8988T (cell line): Measurements from ENCODE around the gene DIP2A.
"Not testable (repeated sequence)": the region's sequence is repeated elsewhere in the genome, so short reads cannot be mapped to it uniquely, and the experiment has no call there.

ENCODE experiments used
- DNase-seq: peaks from one replicate; pipeline ENCODE4 v3.0.0; 2011

The DIP2A gene

DNA sequence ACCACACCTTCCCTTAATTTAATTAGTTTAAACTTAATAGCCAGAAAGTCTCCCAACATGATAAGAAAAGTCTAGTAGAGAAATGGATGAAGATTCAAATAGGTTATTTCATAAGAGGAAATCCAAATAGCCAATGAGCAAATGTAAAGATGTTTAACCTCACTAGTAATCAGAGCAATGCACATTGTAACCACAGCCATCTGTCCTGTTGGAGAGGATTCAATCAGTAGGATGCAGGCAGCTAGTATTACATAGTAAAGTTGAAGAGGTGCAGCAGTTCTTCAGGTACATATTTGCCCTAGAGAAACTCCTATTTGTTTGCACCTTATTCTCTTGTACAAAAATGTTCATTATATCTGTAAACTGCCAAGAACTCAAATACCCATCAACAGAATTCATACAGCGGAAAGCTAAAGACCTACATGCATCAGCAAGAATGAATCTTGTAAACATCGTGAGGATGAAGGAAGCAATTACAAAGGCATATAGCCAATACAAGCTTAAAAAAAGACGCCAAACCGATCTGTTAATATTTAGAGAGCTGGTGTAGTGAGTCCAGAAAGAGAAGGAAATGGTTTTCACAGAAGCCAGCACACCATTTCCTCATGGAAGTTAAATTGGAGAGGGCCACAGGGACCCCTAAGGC lies 27.9 kb downstream of the DIP2A start:
- no peak for DNase-seq

DNA sequence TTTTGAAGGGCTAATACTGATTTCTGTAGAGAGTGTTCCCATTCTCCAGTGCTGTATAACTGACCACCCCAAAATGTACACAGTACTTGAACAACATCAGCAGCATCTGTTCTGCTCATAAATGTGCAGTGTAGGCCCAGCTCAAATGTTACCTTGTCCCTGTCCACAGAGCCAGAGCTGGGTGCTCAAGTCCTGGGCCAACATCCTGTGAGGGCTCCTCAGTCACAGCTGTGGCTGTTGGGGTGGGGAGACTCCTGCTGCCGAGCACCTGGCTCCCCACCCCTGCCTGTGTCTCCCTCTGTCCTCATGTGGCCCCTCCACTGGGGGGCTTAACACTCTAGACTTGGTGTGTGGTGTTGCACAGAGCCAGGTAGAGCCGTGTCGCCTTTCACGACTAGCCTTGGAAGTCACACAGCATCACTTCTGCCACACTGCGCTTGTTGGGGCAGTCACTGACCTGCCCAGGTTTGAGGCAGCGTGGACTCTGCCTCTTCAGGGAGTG lies 30.5 kb downstream of the DIP2A start:
- no peak for DNase-seq

DNA sequence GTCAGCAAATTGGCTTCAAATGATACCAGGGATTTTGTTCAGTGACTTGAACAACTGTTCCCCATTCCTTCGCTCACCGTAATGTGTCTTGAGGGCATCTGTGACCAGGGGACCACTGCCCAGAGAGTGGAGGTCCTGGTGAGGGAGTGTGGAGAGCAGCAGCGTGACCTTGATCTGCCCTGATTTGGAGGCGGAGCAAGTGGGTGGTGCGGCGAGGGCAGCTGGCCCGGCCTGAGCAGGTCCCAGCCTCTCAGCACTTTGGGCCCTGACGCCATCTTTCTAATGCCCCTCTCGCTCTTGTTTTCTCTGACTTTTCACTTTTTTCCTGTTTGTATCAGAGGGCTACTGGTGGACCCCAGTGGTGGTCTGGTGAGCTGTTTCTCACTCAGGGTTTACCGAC lies 31.1 kb downstream of the DIP2A start:
- no peak for DNase-seq

DNA sequence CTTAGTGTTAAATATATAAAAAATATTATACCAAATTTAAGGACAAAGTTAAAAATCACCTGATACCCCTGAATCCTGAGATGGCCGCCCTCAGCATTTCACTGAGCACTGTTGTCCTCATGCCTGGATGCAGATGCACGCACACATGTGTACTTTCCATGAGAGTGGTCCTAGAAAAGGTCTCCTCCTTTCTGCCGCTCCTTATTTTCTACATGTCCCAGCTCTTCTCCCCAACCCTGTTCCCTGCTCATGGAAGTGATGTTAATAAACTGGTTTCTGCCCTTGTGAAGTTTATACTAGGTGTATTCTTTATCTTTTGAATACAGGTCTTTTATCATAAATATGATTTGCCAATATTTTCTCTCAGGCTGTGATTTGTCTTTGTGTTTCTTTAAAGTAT lies 32.9 kb downstream of the DIP2A start:
- no peak for DNase-seq

DNA sequence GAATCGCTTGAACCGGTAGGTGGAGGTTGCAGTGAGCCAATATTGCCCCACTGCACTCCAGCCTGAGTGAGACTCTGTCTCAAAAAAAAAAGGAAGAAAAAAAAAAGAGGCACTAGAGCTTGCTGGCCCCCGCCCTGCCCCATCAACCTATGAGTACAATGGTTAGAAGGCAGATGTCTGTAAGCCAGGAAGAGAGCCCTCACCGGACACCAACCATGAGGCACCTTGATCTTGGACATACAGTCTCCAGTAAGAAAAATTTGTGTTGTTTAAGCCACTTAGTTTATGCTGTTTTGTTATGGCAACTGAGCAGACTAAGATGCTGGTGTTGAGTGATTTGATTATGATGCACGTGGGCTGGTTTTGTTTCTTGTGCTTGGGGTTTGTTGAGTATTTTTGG lies 34.2 kb downstream of the DIP2A start:
- DNase-seq, result no peak

DNA sequence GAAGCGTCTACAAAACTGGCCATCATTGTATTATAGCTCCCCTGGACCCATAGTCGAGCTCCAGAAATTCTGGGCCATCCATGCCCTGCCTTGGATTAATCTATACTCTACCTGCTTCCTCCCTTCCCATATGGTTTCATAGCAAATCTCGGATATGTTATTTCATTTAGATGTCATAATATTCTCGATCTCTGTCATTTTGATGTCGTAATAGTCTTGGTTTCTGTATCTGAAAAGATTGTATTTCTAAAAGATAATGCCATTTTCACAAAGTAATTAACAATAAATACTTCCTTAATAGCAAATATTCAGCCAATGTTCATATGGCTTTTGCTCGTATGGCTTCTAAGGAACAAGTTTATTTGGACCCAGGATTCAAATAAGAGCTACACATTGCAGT lies 35.1 kb downstream of the DIP2A start:
- DNase-seq, result no peak

DNA sequence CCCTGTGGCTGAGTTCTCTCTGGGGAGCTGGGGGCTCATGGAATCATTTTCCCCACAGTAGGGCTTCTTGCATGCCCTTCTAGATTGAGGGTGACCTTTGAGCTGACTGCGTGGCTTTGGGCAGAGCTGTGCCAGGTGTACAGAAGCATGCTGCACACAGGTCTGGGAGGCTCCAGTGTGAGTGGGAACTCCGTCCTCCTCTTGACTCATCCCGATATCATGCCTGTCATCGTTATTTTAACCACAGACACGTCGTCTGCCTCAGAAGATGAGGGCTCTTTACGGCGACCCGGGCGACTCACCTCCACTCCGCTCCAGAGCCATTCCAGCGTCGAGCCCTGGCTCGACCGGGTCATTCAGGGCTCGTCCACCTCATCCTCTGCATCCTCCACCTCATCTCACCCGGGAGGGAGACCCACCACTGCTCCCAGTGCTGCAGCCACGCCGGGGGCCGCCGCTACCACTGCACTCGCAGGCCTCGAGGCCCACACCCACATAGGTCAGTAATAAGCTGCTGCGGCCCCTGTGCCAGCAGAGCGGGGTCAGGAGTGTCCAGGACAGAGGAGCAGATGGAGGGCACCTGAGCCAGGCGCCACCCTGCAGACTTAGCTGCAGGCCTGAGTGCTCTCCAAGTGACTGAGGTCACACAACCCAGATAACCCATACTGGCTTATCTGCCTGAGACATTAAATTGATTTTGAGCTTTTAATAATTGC lies 39.8 kb downstream of the DIP2A start:
- no peak for DNase-seq

DNA sequence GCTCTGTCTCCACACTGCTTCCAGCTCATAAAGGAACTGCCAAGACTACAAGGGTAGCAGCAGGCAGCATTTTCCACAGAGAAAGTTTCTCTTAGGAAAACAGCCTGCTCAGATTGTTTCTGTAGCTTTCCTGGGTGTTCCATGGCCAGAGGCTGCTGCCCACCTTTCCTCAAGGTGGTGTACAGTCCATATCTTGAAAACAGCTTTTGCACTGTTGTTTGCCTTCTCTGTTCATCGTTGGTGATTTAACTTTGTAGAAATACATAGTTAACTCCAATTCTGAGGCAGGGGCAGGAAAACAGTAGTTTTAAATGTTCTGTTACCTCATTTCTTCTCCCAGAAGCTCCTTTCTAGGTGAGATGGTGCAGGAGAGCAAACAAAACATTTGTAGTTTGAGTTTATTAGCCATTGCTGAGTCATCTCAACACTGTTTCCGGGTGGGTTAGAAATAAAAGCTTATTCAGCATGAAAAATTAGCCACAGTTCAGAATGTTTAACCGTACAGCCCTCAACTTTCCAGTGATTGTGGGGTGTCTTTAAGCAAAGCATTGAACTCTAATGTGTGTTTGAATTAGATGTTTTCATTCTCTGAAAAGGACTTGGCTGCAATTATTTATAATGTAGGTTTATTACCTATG lies 41.7 kb downstream of the DIP2A start:
- DNase-seq, result no peak

DNA sequence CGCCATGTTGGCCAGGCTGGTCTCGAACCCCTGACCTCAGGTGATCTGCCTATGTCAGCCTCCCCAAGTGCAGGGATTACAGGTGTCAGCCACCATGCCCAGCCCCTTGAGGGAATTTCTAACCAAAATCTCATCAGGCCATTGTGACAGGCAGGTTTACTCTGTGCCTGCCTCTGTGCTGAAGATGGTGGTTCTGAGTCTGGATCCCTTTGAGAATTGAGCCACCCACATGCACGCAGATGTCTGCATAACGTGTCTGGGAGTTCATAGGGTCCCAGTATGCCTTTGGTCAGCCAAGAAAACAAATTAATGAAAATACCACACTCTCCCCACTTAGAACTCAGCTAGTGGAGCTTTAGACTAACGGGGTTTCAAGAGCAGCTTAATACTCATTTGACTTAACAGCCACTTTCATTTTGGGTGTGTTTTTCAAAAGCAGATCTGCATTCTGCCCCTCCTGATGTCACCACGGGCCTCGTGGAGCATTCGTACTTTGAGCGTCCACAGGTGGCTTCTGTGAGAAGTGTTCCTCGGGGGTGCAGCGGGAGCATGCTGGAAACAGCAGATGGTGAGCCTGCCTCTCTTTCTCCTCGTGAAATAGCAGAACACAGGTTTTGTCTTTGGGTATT lies 45.3 kb downstream of the DIP2A start:
- no peak for DNase-seq

DNA sequence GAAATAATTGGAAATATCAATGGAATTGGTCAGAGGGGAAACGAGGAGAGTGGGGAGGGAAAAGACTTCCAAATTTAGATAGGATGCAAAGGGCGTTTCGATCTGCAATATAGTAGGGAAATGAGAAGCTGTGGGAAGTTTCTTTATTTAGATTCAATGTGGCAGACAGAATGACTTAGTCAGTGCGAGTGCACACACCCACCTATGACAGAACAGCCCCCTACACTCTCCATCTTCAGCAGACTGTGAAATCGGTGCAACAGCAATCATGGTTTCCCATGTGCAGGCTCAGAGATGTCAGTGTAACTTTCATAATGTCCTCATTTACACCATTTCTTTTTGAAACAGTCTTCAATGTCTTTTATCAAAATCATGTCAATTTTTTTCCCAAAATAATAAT lies 46.0 kb downstream of the DIP2A start:
- no peak for DNase-seq

DNA sequence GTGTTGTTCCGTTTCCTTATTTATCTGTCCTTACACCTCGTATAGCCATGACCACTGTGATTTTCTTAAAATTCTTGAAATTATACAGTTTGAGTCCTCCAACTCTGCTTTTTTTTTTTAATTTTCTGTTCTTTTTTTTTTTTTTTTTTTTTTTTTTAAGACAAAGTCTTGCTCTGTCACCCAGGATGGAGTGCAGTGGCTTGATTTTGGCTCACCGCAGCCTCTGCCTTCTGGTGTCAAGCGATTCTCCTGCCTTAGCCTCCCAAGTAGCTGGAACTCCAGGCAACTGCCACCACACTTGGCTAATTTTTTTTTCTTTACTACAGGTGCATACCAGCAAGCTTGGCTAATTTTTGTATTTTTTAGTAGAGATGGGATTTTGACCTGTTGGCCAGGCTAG lies 48.9 kb downstream of the DIP2A start:
- no peak for DNase-seq

DNA sequence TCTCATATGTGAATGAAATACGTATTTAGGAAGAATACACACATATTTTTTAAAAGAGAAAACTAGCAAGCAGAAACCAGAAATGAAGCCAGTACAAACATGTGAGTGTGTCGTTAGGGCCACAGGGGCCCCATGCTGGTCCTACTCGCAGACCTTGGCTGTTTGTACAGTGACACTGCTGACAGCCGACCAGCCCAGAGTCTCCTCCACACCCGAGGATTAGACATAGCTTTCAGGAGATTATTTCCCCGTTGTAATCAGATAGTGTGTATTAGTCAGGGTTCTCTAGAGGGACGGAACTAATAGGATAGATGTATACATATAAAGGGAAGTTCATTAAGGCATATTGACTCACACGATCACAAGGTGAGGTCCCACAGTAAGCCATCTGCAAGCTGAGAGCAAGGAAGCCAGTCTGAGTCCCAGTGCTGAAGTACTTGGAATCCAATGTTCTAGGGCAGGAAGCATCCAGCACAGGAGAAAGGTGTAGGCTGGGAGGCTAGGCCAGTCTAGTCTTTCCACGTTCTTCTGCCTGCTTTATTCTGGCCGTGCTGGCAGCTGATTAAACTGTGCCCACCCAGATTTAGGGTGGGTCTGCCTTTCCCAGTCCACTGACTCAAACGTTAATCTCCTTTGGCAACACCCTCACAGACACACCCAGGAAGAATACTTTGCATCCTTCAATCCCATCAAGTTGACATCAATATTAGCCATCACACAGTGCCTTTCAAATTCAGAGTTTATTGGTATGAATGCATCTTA lies 51.2 kb downstream of the DIP2A start:
- DNase-seq, result no peak

DNA sequence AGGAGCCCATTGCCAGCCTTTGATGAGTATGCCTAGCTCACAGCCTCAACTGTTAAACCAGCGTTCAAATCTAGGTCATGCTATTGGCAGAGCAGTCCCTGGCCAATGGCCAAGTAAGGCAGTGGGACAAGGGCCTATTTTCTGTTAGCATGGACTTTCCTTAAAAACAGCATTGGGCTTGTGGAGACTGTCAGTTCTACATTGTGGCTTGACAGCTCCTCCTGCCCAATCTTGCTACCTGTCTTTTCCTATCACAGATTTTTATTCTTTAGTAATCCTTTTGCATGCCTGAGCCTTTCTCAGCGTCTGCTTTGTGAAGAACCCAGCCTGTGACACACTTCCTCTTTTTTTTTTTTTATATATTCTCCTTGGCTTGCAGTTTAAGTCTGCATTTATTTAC lies 56.4 kb downstream of the DIP2A start:
- DNase-seq, result no peak

DNA sequence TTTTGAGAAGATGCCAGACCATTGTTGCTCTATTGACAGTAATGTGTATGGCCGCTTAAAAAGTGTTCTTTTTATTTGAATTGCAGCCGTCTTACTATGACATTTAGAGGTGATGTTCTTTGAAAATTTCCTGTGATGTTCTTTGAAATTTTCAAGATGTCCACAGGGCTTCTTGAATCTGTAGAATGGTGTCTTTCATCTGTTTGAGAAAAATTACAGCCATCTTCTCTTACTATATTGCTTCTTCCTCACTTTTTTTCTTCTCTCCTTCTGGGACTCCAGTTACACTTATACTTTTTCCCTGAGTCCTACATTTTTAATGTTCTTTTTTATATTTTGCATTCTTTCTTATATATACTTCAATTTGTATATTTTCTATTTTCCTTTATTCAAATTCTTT lies 57.4 kb downstream of the DIP2A start:
- DNase-seq, result no peak

DNA sequence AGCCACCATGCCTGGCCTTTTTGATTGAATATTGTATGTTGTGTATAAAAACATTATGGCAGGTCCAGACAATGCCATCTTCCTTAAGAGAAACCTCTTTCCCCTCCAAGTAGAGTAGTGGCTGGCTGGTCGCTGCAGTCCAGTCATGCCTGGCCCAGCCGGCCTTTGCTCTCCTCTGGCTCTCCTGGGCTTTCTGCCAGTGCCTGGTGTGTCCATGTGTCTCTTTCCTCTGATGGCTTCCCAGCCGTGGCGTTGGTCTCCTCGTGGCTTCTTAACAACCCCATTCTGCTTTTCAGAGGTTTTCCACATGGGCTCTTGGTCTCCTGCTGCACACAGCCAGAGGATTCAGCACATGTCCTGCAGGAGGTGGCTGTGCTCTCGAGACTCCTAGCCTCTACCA lies 58.7 kb downstream of the DIP2A start:
- no peak for DNase-seq

DNA sequence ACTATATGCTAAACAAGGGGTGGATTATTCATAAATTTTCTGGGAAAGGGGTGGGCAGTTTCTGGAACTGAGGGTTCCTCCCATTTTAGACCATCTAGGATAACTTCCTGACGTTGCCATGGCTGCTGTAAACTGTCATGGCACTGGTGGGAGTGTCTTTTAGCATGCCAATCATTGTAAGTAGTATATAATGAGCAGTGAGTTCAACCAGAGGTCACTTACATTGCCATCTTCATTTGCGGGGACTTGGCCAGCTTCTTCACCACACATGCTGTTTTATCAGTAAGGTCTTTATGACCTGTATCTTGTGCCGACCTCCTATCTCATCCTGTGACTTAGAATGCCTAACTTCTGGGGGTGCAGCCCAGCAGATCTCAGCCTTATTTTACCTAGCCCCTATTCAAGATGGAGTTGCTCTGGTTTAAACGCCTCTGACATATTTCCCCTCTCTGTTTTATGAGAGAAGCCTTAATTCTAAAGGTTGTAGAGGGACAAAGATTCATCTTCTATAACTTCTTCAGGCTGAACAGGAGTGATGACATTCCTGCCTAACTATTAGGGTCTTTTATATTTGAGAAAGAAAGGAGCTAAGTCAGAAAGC lies 60.4 kb downstream of the DIP2A start:
- no peak for DNase-seq

DNA sequence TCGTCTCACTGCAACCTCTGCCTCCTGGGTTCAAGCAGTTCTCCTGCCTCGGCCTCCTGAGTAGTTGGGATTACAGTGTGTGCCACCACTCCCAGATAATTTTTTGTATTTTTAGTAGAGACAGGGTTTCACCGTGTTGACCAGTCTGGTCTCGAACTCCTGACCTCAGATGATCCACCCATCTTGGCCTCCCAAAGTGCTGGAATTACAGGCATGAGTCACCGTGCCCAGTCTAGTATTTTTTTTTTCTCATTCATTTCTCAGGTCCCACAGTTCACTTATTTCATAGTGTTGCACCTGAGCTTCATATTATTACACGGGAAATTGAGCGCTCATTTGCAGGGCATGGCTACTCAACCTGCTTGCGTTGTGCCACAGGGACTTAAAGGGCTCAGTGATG lies 68.7 kb downstream of the DIP2A start:
- not testable (repeated sequence) for DNase-seq

DNA sequence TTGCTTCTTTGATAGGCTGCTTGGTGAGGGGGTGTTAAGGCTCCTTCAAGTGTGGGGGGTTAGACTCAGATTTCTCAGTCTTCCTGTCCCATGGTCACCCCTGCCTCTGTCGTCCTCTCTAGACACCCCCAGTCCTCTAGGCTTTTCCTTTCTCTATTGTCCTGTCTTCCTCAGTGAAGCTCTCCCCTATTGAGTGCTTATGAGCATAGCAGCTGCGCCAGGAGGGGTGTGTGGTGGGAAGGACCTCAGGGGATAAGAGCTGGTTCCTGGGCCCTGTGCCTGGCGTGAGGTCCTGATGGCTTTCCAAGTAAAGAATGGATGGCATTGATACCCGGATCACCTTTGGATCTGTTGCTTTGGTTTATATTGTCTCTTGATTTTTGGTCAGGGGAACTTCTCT lies 69.1 kb downstream of the DIP2A start:
- DNase-seq, result no peak

DNA sequence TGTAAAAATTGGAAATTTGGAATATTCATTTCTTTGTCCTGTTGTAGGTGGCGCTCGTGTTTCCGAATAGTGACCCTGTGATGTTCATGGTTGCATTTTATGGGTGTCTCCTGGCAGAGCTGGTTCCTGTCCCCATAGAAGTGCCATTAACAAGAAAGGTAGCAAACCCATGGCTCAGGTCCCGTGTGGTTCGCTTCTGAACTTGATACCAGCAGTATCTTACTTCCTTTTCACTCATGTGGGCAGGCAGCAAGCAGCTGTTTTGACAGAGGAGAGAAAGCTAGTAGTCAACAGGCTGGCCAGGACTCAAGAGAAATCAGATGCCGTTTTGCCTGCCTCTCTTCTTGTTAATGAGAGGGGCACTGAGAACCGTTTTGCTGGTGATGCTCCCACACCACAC lies 73.4 kb downstream of the DIP2A start:
- DNase-seq, result no peak

DNA sequence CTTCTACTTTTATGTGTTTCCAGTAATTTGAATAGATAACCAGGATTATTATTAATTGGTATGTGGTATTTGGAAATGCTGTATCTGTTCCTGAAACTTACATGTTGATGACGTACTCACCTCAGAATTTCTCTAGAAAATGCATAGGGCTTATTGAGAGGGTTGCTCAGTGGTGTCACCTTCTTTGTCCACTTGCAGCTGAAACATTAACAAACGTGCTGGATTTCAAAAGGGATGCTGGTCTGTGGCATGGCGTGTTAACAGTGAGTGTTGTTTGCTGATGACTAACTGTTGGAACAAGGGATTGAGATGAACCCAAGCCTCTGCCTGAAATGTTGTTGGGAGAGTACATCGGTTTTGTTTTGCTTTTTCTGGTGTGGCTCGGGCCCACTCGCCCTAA lies 78.3 kb downstream of the DIP2A start:
- no peak for DNase-seq

DNA sequence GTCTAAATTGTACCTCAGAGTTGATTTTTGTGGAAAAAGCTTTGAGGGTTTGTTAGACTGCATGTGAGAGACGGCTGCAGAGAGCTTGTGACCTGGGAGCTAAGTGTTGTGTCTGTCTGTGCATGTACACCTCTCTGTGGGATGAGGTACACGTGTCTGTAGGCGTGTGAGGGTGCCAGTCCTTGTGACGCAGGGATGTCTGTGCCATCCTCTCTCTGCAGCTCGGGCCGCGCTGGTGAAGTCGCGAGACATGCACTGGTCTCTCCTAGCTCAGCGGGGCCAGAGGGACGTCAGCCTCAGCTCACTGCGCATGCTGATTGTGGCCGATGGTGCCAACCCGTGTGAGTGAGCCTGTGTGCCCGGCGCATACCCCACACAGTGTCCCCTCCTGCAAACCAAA lies 79.6 kb downstream of the DIP2A start:
- no peak for DNase-seq

DNA sequence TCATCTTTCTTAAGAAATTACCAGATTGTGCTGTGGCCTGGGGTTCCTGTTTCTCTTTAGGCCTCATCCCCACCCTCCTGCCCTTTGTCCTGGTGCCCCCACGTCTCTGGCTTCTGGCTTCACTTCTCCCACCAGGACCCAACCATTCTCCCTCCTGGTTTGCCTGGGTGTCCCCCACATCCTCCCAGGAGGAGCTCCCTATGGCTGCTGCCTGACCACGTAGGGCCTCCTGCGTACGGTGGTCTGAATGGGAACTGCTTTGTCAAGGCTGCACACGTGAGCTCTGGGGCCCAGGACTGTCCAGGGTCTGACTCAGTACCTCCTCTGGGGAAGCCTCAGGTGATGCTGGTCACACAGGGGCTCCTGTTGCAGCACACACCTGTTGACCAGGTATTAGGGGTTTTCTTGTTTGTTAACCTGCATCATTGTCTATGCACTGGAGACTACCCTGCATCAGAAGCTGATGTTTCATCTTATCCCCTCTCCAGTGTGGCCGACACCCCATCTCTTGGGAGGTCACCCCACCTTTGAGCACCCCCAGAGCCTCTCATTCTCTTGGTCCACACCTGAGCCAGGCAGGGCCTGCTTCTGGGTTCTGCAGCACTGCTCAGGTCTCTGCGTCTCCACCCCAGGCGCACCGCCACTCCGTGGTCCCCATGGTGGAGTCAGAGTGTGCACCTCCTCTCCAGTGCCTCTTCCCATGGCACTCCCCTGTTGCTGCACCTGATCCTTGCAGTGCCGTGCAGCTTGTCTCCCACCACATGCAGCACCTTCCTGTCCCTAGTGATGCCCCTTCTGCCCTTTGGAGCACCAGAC lies 80.4 kb downstream of the DIP2A start:
- no peak for DNase-seq
